ENCODE results near the gene DPP3.

Gene DPP3

DNA sequence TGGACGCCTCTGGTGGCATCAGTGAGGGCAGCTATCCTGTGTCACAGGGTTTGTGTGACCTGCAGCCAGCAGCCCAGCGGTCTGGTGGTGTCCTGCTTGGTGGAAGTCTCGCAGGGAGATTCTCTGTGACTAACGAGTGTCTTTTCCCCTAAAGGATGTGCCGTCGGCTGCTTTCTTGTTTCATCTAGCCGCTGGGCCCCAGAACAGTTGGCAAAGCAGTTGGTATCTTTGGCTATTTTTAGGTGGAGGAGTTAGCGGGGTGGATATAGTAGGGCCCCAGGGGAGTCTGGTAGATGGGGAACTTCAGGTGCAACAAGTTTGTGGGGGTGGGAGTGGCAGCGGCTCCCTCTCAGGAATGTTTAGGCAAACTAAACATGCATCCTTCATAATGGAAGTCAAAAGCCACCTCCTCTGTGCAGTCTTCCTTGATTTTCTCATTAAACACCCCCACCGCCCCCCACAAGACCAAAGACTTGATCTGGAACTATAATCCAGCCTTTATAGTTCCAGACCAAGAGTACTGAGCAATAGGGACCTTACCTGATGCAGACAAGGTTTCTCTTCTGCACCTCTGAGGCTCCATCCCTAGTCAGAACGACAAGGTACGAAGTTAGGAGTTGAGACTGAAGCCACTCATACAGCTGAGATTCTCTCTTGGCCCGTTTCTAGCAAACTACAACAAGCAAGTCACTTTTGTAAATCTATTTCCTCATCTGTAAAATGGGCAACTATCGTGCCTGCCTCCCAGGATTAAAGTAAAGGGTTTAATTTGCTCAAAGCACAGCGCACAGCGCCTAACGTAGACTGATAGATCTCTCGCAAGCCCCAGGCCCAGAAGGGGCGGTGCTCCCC lies 14.6 kb upstream of the DPP3 start:
- DNase-seq = no peak

DNA sequence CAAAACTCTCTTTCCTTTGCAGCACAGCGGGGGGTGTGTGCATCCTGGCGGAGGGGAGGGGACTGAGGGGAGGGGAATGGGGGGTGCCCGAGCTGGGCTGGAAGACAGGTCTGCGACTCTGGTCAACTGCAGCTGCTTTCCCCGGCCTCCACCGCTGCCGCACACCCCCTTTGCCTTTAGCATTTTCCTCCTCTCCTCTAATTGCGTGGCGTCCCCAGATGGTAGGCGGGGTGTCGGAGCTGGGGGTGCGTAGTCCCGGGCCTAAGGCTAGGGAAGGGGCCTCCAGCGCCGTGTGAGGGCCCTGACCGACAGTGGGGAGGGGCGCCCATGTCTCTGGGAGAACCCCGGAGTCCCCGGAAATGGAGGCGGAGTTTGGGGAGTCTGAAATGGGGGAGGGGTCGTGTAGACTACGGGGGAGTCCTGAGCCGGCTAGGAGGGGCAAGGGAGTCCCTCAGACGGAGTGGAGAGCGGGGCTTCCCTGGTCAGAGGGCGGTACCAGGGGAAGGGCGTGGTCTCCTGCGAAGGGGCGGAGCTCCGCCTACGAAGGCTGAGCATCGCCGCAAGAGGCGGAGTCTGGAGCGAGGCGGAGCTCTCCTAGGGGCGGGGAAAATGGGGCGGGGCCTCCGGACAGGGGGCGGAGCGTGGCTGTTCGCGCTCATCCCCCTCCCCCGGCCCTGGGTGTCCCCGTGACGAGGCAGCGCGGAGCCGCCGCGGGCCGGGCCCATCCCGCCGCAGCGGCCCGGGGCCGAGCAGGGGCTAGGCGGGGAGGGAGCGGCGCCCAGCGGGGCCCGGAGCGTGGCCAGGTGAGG lies 13.8 kb upstream of the DPP3 start, which contains the start of gene PELI3:
TSS of gene PELI3 (plus strand) at position 681 of the 809 bp plus-strand sequence. CDS start 1,224 bp downstream, outside the sequence.
- peak; percentile 72 for DNase-seq

DNA sequence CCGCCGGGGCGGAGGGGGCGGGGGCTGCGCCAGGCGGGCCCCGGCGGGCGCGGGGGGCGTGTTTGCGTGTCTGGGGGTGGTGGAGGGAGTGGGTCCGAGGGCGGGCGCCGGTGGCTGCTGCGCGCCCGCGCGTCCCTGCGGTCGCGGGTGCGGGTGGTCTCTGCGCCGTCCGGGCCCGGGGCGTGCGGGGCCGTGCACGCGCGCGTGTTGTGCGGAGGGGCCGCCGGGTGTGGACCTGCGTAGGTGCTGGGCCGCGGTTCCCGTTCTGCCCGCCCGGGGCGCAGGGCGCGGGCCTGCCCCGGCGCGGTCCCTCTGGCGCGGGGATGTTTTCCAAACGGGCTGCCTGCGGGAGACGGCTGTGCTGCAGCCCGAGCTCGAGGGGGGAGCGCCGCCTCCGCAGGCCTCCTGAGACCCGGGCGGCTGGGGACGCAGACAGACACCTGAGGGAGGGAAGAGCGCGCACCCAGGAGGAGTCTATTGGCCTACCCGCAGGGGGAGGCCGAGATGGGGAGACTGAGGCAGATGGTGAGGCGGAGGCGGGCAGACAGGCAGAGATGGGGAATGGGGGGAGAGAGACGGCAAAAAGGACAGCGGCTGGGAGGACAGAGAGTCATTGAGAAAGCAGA lies 13.1 kb upstream of the DPP3 start:
- no peak for DNase-seq

DNA sequence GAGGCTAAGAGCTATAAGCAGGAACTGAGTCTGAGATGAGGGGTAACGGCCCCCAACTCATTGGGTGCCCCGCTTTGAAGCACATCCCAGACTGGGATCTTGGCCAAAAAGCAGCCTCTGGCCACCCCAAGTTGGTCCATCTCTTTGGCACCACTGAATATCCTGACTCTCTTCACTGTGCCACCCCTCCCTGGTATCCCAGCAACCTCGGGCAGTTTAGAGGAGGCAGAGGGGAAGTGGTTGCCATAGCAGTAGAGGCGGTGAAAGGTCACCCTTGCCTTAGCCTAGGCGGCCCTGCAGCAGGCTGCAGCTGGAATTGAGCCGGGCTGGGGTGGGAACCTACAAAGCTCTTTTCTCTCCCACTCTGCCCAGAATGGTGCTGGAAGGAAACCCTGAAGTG lies 12.5 kb upstream of the DPP3 start:
- no peak for DNase-seq

DNA sequence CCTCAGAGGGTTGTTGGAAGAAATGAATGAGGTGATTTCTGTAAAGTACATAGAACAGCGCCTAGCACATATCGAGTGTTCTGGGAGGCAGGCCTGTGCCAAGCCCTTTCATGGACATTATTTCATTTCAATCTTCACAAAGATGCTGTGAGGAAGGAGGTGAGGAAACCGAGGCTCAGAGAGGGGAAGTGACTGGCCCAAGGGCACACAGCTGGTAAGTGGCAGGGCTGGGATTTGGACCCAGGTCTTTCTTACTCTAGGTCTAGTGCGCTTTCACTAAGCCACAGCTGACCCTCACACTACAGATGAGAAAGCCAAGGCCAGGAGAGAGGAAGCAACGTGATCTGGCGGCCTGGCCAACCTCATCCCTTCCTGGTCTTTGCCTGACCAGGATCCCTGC lies 11.5 kb upstream of the DPP3 start:
- no peak for DNase-seq

DNA sequence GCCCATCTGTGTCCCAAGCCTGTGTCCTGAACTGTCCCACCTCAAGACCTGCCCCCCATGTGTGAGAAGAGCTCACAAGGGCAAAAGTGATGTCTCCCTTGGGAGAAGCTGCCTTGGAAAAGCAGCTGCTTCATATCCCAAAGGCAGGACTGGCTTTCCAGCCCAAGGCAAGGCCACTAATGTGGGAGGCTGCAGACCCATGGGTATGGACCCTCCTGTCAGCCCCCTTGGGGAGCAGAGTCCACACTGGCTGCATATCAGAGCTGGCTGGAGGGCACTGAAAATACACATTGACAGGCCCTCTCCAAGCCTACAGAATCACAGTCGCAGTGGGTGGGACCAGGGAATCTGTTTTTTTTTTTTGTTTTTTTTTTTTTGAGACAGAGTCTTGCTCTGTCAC lies 10.8 kb upstream of the DPP3 start:
- DNase-seq = no peak

DNA sequence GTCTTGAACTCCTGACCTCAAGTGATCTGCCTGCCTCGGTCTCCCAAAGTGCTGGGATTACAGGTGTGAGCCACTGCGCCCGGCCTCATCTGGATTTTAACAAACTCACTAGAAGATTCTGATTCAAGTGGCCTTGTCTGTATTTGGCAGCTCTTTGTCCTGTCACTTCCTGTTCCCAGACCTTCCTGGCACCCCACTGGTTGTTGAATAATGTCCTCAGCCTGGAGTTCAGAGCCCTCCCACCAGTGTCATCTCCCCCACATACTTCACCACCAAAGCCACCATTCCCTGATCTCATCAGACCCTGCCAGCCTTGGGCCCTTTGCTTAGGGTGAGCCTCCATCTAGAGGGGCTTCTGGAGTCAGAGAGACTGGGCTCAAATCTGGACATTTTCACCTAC lies 10.2 kb upstream of the DPP3 start:
- no peak for DNase-seq

DNA sequence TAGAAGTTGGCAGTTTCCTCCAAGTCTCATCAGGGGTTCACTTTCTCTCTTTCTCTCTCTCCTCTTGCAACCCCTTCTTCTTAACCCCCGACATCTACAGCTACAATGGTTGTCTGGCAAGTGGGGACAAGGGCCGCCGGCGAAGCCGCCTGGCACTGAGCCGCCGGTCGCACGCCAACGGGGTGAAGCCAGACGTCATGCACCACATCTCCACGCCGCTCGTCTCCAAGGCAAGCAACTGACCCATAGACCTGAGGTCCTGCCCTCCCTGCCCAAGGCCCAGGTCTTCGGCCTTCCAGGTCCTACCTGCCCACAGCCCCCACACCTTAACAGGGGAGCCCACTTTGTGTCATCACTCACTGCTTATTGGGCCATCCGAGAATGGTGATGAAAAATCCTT lies 9.1 kb upstream of the DPP3 start:
- DNase-seq = no peak

DNA sequence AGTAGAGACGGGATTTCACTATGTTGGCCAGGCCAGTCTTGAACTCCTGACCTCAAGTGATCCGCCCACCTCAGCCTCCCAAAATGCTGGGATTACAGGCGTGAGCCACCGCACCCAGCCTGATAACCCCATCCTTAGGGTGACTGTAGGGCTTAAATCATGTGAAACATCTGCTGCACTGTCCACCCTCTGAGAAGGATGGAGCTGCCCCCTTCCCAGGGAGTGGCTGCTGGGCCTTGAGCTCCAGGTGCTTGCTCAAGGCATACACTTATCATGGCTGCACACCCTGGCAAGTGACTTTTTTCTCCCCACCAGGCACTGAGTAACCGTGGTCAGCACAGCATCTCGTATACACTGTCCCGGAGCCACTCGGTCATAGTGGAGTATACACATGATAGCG lies 8.2 kb upstream of the DPP3 start:
- DNase-seq = no peak

DNA sequence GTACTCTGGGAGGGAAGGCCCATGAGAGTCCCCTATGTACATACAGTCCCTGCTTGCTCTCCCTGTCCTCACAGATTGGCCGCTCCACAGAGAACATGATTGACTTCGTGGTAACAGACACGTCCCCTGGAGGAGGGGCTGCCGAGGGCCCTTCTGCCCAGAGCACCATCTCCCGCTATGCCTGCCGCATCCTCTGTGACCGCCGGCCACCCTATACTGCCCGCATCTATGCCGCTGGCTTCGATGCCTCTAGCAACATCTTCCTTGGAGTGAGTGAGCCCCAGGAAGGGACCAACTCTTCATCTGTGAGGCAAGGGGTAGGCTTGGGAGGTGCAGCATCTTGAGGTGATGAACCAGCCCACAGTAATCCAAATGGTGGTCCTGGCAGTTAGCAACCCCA lies 7.1 kb upstream of the DPP3 start:
- no peak for DNase-seq

DNA sequence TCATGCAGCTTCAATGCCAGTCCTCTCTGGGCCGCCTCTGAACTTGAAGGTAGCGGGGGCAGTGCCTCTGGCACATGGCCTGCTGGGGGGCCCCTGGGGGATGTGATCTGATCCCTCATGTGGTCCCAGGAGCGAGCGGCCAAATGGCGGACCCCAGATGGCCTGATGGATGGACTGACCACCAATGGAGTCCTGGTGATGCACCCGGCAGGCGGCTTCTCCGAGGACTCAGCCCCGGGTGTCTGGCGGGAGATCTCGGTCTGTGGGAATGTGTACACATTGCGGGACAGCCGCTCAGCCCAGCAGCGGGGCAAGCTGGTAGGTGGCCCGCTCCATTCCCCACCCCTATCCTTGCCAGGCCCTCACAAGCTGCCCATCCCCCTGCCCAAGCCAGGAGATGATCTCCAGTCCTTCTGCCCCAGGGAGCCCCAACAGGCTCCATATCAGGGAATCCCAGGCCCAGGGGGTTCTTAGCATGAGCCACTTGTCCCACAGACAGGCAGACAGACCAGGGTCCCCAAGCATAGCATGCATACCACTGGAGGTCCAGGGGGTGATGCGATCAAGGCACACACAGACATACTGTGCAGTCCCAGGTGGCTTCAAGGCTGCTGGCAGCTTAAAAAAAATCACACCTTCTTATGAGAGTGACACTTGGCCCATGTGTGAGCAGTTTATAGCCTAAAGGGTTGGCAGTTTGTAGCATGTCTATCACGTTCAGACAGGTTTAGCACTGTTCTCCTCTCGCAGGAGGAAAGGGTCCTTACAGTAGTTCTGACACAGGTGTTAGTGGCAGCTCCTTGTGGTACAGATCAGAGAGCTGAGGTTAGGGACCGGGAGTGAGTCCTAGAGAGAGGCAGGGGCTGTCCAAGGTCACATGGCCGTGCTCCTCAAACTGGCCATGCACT lies 6.4 kb upstream of the DPP3 start:
- no peak for DNase-seq

DNA sequence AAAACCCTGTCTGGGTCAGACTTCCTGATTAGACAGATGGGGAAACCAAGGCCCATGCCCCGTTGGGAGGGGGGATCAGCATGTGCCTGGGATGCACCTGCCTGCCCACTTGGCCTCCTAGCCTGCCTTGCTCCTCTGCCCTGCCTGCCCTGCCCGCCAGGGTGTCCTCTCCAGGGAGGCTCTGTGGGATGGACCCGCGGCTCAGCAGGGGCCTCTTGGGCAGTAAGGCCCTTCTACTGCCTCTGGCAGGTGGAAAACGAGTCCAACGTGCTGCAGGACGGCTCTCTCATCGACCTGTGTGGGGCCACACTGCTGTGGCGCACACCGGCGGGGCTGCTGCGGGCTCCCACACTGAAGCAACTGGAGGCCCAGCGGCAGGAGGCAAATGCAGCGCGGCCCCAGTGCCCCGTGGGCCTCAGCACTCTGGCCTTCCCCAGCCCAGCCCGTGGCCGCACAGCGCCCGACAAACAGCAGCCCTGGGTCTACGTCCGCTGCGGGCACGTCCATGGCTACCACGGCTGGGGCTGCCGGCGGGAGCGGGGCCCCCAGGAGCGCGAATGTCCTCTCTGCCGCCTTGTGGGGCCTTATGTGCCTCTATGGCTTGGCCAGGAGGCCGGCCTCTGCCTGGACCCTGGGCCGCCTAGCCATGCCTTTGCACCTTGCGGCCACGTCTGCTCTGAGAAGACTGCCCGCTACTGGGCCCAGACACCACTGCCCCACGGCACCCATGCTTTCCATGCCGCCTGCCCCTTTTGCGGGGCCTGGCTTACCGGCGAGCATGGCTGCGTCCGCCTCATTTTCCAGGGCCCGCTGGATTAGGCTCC lies 4.7 kb upstream of the DPP3 start:
- DNase-seq = no peak

DNA sequence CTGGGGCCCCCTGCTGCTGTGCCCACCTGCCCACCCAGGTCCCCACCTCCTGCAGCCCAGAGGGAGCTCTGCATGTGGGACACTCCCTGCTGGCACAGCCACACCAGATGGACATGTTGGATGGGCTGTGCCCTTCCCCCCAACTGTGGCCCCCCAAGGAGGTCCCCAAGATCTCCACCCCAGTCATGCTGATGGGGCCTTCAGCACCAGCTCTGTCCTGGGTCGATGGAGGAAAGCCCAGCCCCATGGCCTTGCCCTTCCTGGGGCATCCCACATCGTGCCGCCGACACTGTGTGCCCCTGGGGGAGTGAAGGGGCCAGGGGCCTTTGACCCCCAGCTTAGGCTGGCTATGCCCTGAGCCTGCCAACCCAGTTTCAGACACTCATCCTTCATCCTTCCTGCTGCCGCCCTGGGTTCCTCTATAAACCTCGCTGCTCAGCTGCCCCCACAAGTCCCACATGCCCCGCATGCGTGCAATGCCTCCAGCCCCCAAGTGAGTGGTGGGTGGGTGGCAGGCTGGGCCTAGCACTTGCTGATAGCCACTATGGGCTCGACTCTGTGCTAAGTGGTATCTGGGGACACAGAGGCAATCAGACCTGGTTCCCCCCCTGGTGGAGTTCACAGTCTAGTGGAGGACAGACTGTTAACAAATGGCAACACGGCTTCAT lies 3.9 kb upstream of the DPP3 start:
- no peak for DNase-seq

DNA sequence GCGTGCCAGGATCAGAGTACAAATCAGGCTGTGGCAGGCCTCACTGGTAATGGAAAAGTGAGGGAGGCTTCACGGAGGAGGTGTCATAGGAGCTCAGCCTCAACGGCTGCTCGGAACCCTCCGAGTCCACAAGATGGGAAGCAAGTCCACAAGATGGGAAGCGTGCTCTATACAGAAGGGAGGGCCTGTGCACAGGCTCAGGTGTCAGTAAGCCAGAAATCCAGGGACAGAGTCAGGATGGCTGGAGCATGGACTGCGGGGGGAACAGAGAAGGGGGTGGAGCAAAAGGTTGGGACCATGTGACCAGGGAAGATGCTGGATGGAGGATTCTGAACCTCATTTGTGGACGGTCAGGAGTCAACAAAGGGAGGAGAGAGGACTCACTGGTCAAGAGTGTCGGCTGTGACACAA lies 3.4 kb upstream of the DPP3 start:
- no peak for DNase-seq

DNA sequence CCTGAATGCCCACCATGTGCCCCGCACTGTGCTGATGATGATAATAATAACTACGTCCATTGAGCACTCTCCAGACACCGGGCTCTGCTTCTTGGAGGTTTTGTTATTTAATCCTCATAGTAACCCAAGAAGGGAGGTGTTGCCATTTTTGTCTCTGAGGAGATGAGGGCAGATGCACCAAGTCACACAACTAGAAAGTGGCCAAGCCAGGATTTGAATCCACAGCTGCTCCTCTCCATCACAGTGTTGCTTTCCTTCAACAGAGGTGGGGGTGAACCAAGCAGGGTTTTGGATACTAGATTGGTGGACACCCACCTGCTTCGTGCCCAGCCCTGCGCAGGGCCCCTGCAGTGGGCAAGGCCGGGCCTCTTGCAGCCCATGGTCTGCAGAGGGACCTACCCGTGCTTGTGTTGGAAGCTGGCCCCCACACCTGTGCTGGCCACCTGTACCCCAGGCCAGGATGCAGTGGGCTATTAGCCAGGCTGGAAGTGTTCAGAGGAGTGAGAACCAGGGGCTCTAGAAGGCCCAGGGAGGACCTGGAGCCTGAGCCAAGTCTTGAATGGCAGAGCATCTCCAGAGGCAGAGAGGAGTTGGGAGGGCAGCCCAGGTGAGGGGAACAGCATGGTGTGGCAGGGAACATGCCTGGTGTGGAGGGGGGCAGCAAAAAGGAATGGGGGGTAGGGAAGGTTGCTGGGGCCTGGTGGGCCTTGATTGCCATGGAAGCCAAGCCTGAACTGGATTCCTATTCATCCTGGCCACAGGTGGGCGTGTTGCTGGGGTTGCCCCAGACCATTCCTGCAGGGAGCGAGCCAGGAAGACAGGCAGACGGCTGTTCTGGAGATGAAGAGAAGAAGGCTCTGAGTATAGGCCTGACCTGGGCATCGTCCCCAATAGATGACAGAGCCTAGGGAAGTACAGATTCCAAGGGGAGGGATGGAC lies 2.7 kb upstream of the DPP3 start:
- no peak for DNase-seq

DNA sequence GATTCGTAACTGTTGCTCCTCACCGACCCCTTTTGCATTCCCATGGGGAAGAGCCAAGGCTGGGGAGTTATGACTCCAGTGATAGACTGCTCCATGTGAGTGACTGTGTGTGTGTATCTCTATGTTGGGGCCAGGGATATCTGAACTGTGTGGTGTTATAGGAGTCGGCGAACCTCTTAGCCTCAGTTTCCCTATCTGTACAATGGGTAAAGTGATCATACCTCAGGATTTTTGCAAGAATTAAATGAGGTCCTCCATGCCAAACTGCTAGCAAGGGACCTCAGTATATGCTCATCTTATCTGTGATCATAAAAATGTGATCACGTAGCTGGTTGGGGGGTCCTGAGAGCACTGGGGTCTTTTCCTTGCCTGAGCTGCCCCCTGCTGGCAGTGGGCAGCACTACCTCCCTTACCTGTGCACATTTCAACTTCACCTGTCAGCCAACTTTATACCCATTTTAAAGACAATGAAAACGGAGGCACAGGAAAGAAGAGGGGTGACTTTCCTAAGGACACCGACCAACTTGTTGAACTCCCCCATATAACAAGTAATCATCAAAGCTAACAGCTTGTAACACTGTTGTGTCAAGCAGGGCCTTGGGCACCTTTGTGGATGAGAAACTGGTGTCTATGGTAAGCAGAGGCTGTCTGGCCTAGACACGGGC lies 1.4 kb upstream of the DPP3 start:
- DNase-seq = no peak

DNA sequence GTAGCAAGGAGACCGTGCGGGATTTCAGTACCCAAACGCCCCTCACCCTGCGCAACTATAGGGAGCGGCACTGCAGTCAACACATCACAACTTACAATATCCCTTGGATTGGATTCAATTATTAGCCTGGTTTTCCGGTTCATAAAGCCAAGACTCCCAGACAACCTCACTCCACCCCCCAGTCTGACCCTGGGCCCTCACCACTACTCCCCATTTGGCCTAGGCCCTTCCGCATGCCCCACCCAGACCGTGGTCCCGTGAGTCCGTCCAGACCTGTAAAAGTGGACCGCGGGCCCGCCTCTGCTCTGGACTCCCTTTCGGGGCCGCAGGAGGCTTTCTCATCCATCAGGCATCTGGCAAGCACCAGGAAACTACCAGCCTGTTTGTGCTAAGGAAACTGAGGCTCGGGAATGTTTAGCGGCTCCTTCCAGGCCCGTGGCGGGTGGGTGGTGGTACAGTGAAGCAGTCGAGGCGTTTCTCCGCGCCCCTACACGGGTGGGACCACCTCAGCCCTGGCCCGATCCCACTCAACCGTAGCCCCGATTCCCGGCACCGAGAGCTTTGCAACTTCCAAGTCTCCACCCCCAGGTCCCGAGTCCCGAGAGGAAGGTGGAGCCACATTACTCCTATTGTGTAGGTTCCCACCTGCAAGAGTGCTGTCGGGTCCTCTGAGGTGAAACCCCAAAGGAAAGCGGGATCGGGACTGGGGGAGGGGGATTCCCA lies 679 bp upstream of the DPP3 start:
- DNase-seq = peak; percentile 53

DNA sequence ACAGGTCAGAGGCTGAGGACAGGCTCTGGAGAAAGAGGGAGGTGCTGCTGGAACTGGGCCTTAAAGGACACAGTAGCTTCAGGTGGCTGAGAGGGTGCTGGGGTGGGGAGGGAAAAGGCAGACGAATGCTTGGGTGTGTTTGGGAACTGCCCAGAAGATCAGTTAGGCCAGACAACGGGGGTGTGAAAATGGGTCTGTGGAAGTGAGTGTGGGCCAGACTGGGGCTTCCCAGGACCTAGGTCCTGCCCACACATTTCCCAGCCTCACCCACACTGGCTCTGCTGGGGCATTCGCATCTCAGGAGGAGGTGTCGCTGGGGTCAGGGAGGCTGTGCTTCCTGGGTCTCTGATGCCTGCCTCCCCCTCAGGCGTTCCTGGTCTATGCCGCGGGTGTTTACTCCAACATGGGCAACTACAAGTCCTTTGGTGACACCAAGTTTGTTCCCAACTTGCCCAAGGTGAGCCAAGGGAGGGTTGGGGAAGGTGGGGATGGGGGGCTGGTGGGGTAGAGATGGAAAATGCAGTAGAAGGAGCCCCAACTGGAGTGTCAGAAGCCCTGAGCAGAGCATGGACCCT lies 4.7 kb downstream of the DPP3 start:
- no peak for DNase-seq
